ENCODE measurements around the gene VPS16.

DNA sequence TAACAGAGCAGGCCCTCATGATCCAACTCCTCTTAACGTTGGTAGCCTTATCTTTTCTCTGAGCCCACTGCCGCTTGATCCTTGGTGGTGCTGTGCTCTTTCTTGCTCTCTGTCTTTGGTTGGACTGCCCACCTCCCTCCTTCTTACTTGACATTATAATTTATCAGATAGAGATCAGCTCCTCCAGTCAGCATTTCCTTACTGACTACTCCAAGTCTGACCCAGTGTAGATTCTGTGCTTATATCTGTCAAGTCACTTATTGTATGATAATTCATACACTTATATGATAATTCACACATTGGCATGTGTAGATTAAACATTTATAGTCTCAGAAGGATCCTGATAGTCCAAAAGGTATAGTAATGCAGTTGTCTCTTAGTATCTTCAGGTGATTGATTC is 50.8 kb downstream of the VPS16 start:
- TF ChIP-seq EZH2 (IDR thresholded peaks at IDR 0.05; ENCODE audit: borderline replicate concordance, insufficient read depth, low read length, poor library complexity, severe bottlenecking) (no peak), CTCF (IDR thresholded peaks at IDR 0.05; ENCODE audit: poor library complexity, severe bottlenecking) (no peak), RAD21 (conservative IDR thresholded peaks at IDR 0.05) (no peak), POLR2AphosphoS5 (IDR thresholded peaks at IDR 0.05) (no peak), EP300 (conservative IDR thresholded peaks at IDR 0.05; ENCODE audit: poor library complexity, severe bottlenecking) (no peak), MXI1 (conservative IDR thresholded peaks at IDR 0.05; ENCODE audit: poor library complexity, severe bottlenecking) (no peak), SMC3 (conservative IDR thresholded peaks at IDR 0.05; ENCODE audit: poor library complexity) (no peak), TAF1 (IDR thresholded peaks at IDR 0.05; ENCODE audit: low read depth) (no peak), REST (IDR thresholded peaks at IDR 0.05; ENCODE audit: borderline replicate concordance) (no peak)

Data from neural cell (in vitro differentiated cells).